Measurements from ENCODE around the gene PRR13. TPM values are rescaled to one million over a fixed set of nuclear protein-coding genes. Genes with fewer than 3 reads are reported as not detected.
A peak's percentile ranks its signal among the peaks of the same experiment; 100 is the strongest.

The PRR13 gene
- total and polyA plus RNA-seq, 7 donors: 45.2 to 136 (median 66.3) TPM

GRCh38 chr12:53452159-53453077 is 10.9 kb downstream of the PRR13 start:
- intact Hi-C loops (cut with DNase I): loop anchor here in 1 of 2 donors (1.0 to 5.0 kb wide), 3 partner anchors 23 to 230 kb away; partner anchors contain the start of gene MAP3K12
- peaks cover 17 to 46% of the 10 kb centered on the region in 2 donors for H3K36me3 ChIP-seq (ENCODE audit: insufficient read depth in 1 of 2, low read depth in 1 of 2)

GRCh38 chr12:53453953-53454640 is 12.6 kb downstream of the PRR13 start:
- no peak for ATAC-seq
- H3K4me3 ChIP-seq: peak overlapping the region; percentile 83
- WGBS, 3 donors: 12 to 18% (median 12%) methylated on average over 6 of the region's 6 CpGs
- H3K36me3 ChIP-seq (ENCODE audit: insufficient read depth in 1 of 2, low read depth in 1 of 2): peaks cover 21 to 57% of the 10 kb centered on the region in 2 donors
- intact Hi-C loops (cut with DNase I): loop anchor here in 1 of 2 donors (1.0 to 5.0 kb wide), 3 partner anchors 21 to 232 kb away; partner anchors contain the start of gene MAP3K12
- H3K27me3 ChIP-seq (ENCODE audit: insufficient read depth in 3 of 3, low read length in 2 of 3): no peaks in the 10 kb centered on the region
- no peaks in the 10 kb centered on the region for H3K9me3 ChIP-seq
- no peak for TF ChIP-seq CTCF (IDR thresholded peaks at IDR 0.05)
- H3K27ac ChIP-seq: peak overlapping the region; percentile 93
- H3K4me1 ChIP-seq: peaks cover 46% of the 10 kb centered on the region
- DNase-seq: no peak

More at GRCh38 chr12:53452159-53453077, 10.9 kb downstream of the PRR13 start:
- H3K27me3 ChIP-seq (ENCODE audit: insufficient read depth in 3 of 3, low read length in 2 of 3): no peaks in the 10 kb centered on the region
- H3K9me3 ChIP-seq: no peaks in the 10 kb centered on the region
- DNase-seq (peak; percentile 91 to 96), ATAC-seq (peak; percentile 78 to 87 (median 80))
- WGBS, 3 donors: 0% methylated on average over 54 to 70 of the region's 82 CpGs
- TF ChIP-seq CTCF (IDR thresholded peaks at IDR 0.05): peak; percentile 26
- H3K4me3 ChIP-seq: peak overlapping the region; percentile 83
- H3K27ac ChIP-seq: peak overlapping the region; percentile 93
- H3K4me1 ChIP-seq: peaks cover 38% of the 10 kb centered on the region

- intact Hi-C loops (cut with DNase I): loop anchor here (5.0 kb wide), 3 partner anchors 38 to 232 kb away; partner anchors contain the start of gene MAP3K12 (in 1 of the 2)
- WGBS, 3 donors: 15 to 38% (median 24%) methylated on average over 3 of the region's 3 CpGs
- TF ChIP-seq CTCF (IDR thresholded peaks at IDR 0.05): no peak
- H3K9me3 ChIP-seq: no peaks in the 10 kb centered on the region
- peak overlapping the region; percentile 83 for H3K4me3 ChIP-seq
- peaks cover 22 to 63% of the 10 kb centered on the region in 2 donors for H3K36me3 ChIP-seq (ENCODE audit: insufficient read depth in 1 of 2, low read depth in 1 of 2)
- H3K27ac ChIP-seq: peak overlapping the region; percentile 93
- DNase-seq: no peak
- H3K4me1 ChIP-seq: peaks cover 53% of the 10 kb centered on the region
- no peaks in the 10 kb centered on the region for H3K27me3 ChIP-seq (ENCODE audit: insufficient read depth in 3 of 3, low read length in 2 of 3)
- ATAC-seq: no peak
Measured at GRCh38 chr12:53454707-53455106, 13.2 kb downstream of the PRR13 start.

- Histone ChIP-seq H3K36me3 (ENCODE audit: insufficient read depth in 1 of 2, low read depth in 1 of 2) (peaks cover 32 to 84% of the 10 kb centered on the region in 2 donors), H3K27me3 (ENCODE audit: insufficient read depth in 3 of 3, low read length in 2 of 3) (no peaks in the 10 kb centered on the region), H3K27ac (peak overlapping the region; percentile 11), H3K9me3 (no peaks in the 10 kb centered on the region), H3K4me3 (no peak overlapping the region), H3K4me1 (peaks cover 71% of the 10 kb centered on the region)
- intact Hi-C loops (cut with DNase I): loop anchor here in 1 of 2 donors (5.0 kb wide), 1 partner anchor 35 kb away; no protein-coding TSS in a partner anchor
- DNase-seq (no peak), ATAC-seq (no peak)
- 55 to 68% (median 59%) methylated on average over 6 of the region's 6 CpGs for WGBS, 3 donors
- no peak for TF ChIP-seq CTCF (IDR thresholded peaks at IDR 0.05)
Measured at GRCh38 chr12:53456654-53457366, 15.3 kb downstream of the PRR13 start.
